Prostate gland (tissue), 2 donors: ENCODE measurements around the gene ARRB1. TPM values are rescaled to one million over a fixed set of nuclear protein-coding genes. Genes with fewer than 3 reads are reported as not detected.

Experiments
- DNase-seq: peaks from one replicate; pipeline ENCODE4 v3.0.0-alpha.2; 2019; ENCODE audit warnings: low spot score
- H3K27ac ChIP-seq, 2 donors: fragments of 200-600 bp; sonication (generic); 2 replicates each; pipeline ENCODE4 v1.5.1; 2017 to 2019
- H3K27me3 ChIP-seq: fragments of 200-600 bp; sonication (generic); replicated peaks from 2 replicates; pipeline ENCODE4 v1.5.1; 2019; ENCODE audit not compliant: insufficient read depth
- H3K36me3 ChIP-seq, 2 donors: fragments of 200-600 bp; sonication (generic); 1 replicate in 1 of 2; 2 replicates in 1 of 2; pipeline versions ENCODE4 v1.5.1 to v1.8.1; 2017 to 2019
- H3K4me1 ChIP-seq: fragments of 200-600 bp; sonication (generic); replicated peaks from 2 replicates; pipeline ENCODE4 v1.5.1; 2019
- H3K4me3 ChIP-seq, 2 donors: fragments of 200-600 bp; sonication (generic); 2 replicates each; pipeline ENCODE4 v1.5.1; 2017 to 2019
- H3K9me3 ChIP-seq: fragments of 200-600 bp; sonication (generic); 2 replicates; pipeline ENCODE4 v1.5.1; 2017
- POLR2A ChIP-seq: fragments of 450-650 bp; IDR thresholded peaks from one replicate; pipeline ENCODE4 v1.6.1; 2016; ENCODE audit warnings: antibody characterized with exemption, mild to moderate bottlenecking
- POLR2AphosphoS5 ChIP-seq: sonication (generic); formaldehyde crosslinking; IDR thresholded peaks from one replicate; pipeline ENCODE4 v1.6.1; 2017; ENCODE audit warnings: antibody characterized with exemption
- WGBS: methylation state at CpG from one replicate; pipeline ENCODE4 v1.1.5; 2018; 5-methylcytosine and 5-hydroxymethylcytosine counted together
- intact Hi-C: fragments of 100-400 bp; cut with DNase I; formaldehyde crosslinking; loops from one replicate; pipeline ENCODE4 v1.14.2; 2022
- total RNA-seq, 2 donors: library from RNA; depleted of rRNA; stranded (reverse); fragments of >200 nt; gene quantifications; one replicate each; pipeline ENCODE4 v1.1.0, GENCODE V29; 2016
- TF ChIP-seq, protein P1 (sequence below), 4 experiments: fragments of 200-600 bp in 2 of 4; fragments of 450-650 bp in 2 of 4; sonication (generic) in 2 of 4; IDR thresholded peaks; 1 replicate in 3 of 4; 2 replicates in 1 of 4; pipeline ENCODE4 v1.5.1; 2016 to 2019; ENCODE audit warnings: antibody characterized with exemption in 4 of 4, mild to moderate bottlenecking in 2 of 4, moderate library complexity in 2 of 4

Gene ARRB1
- total RNA-seq, 2 donors from 2014 or later: 31.9 to 64.7 TPM

DNA sequence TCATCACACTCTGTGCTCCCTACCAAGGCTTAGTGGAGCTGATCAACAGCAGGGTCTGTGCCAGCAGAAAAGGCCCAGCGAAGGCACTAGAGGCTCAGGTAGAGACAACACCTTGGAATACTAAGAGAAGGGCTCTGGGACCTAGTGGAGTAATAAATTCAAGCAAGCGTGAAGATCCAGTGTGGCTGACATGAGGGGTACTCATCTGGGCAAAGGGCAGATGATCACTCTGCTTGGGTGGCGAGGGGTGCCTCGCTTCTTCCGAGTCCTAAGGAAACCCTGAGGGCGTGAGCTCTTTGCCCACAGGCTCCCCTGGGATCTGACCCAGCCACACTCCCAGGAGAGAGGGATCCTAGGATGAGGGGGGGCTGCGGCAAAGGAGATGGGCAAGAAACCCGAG is 114.4 kb downstream of the ARRB1 start:
- H3K27me3 ChIP-seq: no peaks in the 10 kb centered on the region
- no peak overlapping the region for H3K27ac ChIP-seq
- peaks cover 4% of the 10 kb centered on the region for H3K4me1 ChIP-seq
- 74% methylated on average over 8 of the region's 8 CpGs for WGBS
- TF ChIP-seq POLR2A (no peak), POLR2AphosphoS5 (no peak)
- TF ChIP-seq, protein P1, sequence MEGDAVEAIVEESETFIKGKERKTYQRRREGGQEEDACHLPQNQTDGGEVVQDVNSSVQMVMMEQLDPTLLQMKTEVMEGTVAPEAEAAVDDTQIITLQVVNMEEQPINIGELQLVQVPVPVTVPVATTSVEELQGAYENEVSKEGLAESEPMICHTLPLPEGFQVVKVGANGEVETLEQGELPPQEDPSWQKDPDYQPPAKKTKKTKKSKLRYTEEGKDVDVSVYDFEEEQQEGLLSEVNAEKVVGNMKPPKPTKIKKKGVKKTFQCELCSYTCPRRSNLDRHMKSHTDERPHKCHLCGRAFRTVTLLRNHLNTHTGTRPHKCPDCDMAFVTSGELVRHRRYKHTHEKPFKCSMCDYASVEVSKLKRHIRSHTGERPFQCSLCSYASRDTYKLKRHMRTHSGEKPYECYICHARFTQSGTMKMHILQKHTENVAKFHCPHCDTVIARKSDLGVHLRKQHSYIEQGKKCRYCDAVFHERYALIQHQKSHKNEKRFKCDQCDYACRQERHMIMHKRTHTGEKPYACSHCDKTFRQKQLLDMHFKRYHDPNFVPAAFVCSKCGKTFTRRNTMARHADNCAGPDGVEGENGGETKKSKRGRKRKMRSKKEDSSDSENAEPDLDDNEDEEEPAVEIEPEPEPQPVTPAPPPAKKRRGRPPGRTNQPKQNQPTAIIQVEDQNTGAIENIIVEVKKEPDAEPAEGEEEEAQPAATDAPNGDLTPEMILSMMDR (IDR thresholded peaks at IDR 0.05): no peak
- H3K9me3 ChIP-seq: no peaks in the 10 kb centered on the region
- intact Hi-C loops: no loop called here
- no peaks in the 10 kb centered on the region for H3K36me3 ChIP-seq
- no peak overlapping the region for H3K4me3 ChIP-seq
- no peak for DNase-seq

DNA sequence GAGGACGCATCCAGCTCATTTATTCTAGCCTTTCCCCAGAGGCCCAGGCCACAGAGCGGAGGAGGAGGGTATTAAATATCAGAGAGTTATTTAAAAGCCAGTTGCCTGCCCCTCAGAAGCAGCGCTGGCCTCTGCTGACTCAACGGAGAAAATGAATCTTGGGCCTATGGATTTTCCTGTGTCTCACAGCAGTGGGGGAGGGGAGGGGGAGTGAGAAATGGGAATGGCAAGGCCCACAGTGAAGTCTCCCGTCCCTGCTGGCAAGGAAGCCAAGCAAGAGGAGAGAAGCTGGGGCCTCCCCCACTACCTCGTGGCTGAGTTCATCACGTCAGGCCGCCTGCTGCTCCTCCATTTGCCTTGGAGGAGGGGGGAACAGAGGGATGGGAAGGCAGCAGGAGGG is 115.4 kb downstream of the ARRB1 start:
- intact Hi-C loops: no loop called here
- no peak overlapping the region for H3K4me3 ChIP-seq
- peaks cover 4% of the 10 kb centered on the region for H3K4me1 ChIP-seq
- no peak for TF ChIP-seq POLR2AphosphoS5
- TF ChIP-seq, protein P1 (IDR thresholded peaks at IDR 0.05): no peak
- TF ChIP-seq POLR2A: no peak
- no peaks in the 10 kb centered on the region for H3K9me3 ChIP-seq
- H3K27ac ChIP-seq: no peak overlapping the region
- WGBS: 32% methylated on average over 8 of the region's 8 CpGs
- DNase-seq: no peak
- H3K27me3 ChIP-seq: no peaks in the 10 kb centered on the region
- H3K36me3 ChIP-seq: no peaks in the 10 kb centered on the region

DNA sequence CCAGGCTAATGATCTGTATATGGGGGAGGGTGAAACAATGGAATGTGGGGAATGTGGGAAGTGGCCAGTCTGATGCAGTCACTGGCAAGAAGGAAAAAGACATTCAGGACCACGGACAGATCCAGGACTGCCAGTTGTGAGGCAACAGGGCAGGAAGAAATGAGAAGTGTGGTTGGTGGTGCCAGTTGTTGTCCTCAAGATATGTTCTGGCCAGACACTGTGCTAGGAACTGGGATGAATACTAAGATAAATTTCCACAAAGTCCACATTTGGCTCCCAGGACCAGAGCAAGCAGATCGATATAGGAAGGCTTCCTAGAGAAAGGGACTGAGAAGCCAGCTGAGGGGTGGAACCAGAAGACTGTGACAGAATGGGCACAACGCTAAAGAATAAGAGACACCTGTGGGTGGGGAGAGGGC is 117.7 kb downstream of the ARRB1 start:
- H3K4me1 ChIP-seq: no peaks in the 10 kb centered on the region
- 32% methylated on average over 3 of the region's 3 CpGs for WGBS
- H3K27ac ChIP-seq: no peak overlapping the region
- no peaks in the 10 kb centered on the region for H3K9me3 ChIP-seq
- no peaks in the 10 kb centered on the region for H3K36me3 ChIP-seq
- intact Hi-C loops: no loop called here
- TF ChIP-seq POLR2AphosphoS5: no peak
- TF ChIP-seq, protein P1 (IDR thresholded peaks at IDR 0.05): no peak
- TF ChIP-seq POLR2A: no peak
- H3K27me3 ChIP-seq: no peaks in the 10 kb centered on the region
- no peak for DNase-seq
- no peak overlapping the region for H3K4me3 ChIP-seq

DNA sequence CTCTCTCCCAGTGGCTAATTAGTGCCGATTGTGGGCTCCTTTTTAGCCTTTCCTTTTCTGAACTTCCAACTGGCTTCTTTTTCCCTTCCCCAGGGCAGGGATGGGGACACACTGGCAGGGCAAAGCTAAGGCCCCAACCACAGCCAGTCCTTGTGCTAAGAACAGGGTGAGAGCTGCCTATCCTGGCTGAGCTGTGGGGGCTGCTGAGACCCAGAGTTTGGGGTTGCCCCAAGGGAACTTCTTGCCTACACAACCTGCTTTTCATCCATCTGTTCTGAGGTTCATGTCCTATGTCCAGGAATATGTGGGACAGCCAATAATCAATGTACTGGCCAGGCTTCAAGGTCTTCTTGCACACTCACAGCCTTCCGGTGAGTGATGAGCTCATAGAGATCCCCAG is 120.8 kb downstream of the ARRB1 start:
- H3K27me3 ChIP-seq: no peaks in the 10 kb centered on the region
- no peak for DNase-seq
- no peak overlapping the region for H3K4me3 ChIP-seq
- WGBS: 84% methylated on average over 2 of the region's 2 CpGs
- no peaks in the 10 kb centered on the region for H3K9me3 ChIP-seq
- TF ChIP-seq POLR2A (no peak), POLR2AphosphoS5 (no peak)
- TF ChIP-seq, protein P1 (IDR thresholded peaks at IDR 0.05): no peak
- H3K27ac ChIP-seq: no peak overlapping the region
- no peaks in the 10 kb centered on the region for H3K36me3 ChIP-seq
- no peaks in the 10 kb centered on the region for H3K4me1 ChIP-seq
- intact Hi-C loops: no loop called here

DNA sequence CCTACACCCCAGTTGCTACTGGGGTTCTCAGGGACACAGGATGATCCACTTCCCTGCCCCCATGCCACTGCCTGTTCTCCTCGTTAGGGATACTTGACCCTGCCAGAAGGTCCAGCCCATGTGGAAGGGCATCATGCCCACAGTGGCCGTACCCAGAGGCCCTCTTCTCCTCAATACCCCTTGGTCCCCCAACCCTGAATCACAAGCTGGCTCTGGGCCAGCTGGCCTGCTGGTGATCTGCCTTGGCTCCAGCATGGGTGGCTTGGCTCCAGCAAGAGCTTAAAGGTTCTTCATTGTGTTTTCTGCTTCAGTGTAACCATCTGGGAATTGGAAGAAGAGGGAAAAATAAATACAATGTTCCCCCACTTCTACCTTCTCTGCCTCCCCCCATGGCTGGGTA is 122.0 kb downstream of the ARRB1 start:
- 76% methylated on average over 2 of the region's 2 CpGs for WGBS
- intact Hi-C loops: no loop called here
- Histone ChIP-seq H3K4me3 (no peak overlapping the region), H3K9me3 (no peaks in the 10 kb centered on the region), H3K27me3 (no peaks in the 10 kb centered on the region), H3K36me3 (no peaks in the 10 kb centered on the region), H3K27ac (no peak overlapping the region), H3K4me1 (no peaks in the 10 kb centered on the region)
- DNase-seq: no peak
- no peak for TF ChIP-seq POLR2A
- TF ChIP-seq, protein P1 (IDR thresholded peaks at IDR 0.05): no peak
- no peak for TF ChIP-seq POLR2AphosphoS5
